ENCODE measurements around the gene GGCT.

- TF ChIP-seq POLR2A (IDR thresholded peaks at IDR 0.05) = no peak
- TF ChIP-seq CTCF (IDR thresholded peaks at IDR 0.05) = no peak
Observed at GRCh38 chr7:30450983-30451497, 53.6 kb downstream of the GGCT start.
